SHP77 (cell line): ENCODE measurements around the gene CCDC201.
"Not testable (repeated sequence)": the region's sequence is repeated elsewhere in the genome, so short reads cannot be mapped to it uniquely, and the experiment has no call there.

Experiments used
- DNase-seq, 2 experiments: peaks; one replicate each; lab custom pipeline; 2025; lab: John Stamatoyannopoulos, UW

The CCDC201 gene

GRCh38 chr7:45817913-45818312 is 55.0 kb downstream of the CCDC201 start:
- DNase-seq: not testable (repeated sequence)

DNA sequence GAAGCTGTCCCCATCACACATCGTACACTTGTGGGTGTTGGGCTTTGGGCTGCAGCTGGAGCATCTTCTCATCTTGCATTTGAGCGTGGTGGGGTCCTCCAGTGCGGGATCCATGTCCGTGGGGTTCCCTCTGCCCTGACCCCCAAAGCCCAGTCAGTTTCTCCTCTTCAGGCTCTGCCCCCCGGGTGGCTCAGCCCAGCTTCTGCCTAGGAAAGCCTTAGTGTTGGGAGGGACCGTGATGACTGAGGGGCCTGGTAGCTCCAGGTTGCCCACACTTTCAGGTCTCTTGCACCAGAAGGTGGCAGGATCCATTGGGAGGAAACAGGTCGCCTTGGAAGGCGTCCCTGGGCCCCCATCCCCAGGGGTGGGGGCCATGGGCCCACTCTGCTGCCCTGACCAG is 55.9 kb downstream of the CCDC201 start:
- not testable (repeated sequence) for DNase-seq

DNA sequence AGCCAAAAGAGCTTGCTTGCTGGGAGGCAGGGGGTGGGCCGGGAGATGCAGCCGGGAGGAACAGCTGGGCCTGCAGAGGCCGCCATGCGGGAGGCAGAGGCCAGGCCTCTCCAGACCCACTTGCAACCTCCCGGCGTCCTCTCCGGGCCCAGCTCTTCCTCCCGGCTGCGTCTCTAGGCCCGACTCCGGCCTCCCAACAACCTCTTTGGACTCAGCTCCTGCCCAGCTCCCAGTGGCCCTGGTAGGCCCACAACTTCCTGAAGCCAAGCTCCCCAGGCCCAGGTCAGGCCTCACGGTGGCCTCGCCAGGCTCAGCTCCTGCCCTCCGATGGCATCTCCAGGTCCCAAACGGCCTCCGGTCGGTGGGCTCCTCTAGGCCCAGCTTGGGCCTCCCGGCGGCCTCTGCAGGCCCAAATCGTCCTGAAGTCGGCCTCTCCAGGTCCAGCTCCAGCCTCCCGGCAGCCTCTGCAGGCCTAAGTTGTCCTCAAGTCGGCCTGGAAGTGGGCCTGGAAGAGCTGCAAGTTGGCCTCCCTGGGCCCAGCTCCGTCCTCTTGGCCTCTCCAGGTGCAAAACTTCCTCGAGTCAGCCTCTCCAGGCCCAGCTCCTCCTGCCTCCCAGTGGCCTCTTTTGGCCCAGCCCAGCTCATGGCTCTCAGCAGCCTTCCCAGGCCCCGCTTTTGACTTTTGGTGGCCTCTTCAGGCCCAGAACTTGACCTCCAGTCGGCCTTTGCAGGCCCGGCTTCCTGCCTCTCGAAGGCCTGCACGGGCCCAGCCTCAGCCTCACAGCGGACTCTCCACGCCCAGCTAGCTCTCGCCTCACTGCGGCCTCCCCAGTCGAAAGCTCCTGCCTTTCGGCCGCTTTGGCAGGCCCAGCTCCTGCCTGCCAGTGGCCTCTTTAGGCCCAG is 58.4 kb downstream of the CCDC201 start:
- not testable (repeated sequence) for DNase-seq

GRCh38 chr7:45813771-45814170 is 59.1 kb downstream of the CCDC201 start:
- not testable (repeated sequence) for DNase-seq

GRCh38 chr7:45812946-45813345 is 59.9 kb downstream of the CCDC201 start:
- DNase-seq: no peak

DNA sequence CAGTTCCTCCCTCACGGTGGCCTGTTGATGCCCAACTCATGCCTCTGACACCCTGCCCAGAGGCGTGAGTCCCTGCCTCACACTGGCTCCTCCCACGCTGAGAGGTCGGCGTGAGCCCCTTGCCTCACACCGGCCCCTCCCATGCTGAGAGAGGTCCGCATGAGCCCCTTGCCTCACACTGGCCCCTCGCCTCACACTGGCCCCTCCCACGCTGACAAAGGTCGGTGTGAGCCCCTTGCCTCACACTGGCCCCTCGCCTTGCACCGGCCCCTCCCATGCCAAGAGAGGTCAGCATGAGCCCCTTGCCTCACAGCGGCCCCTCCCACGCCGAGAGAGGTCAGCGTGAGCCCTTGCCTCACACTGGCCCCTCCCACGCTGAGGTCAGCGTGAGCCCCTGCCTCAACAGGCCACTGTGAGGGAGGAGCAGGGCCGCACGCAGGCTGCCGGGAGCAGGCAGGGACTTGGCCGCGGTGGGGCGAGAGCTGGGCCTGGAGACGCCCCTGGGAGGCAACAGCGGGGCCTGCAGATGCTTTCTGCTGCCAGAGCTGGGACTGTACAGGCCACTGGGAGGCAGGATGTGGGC is 61.1 kb downstream of the CCDC201 start:
- not testable (repeated sequence) for DNase-seq

DNA sequence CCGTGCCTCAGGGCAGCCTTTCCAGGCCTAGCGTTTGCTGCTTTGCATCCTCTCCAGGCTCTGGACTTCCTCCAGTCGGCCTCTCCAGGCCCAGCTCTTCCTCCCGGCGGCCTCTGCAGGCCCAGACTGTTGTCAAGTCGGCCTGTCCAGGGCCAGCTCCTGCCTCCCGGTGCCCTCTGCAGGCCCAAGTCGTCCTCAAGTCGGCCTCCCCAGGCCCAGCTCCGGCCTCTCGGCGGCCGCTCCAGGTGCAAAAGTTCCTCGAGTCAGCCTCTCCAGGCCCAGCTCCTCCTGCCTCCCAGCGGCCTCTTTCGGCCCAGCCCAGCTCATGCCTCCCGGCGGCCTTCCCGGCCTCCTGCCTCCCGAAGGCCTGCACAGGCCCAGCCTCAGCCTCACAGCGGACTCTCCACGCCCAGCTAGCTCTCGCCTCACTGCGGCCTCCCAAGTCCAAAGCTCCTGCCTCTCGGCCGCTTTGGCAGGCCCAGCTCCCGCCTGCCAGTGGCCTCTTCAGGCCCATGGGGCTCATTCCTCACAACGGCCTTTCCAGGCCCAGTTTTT is 62.4 kb downstream of the CCDC201 start:
- not testable (repeated sequence) for DNase-seq
